Lower leg skin (tissue), 4 donors: ENCODE measurements around the gene TMEM272. TPM values are rescaled to one million over a fixed set of nuclear protein-coding genes. Genes with fewer than 3 reads are reported as not detected.

Experiments
- DNase-seq, 2 donors: peaks; one replicate each; pipeline ENCODE4 v3.0.0-alpha.2; 2019; ENCODE audit warnings: low spot score in 2 of 2
- H3K4me3 ChIP-seq: fragments of 200-600 bp; sonication (generic); 2 replicates; pipeline ENCODE4 v1.5.1; 2017; ENCODE audit warnings: mild to moderate bottlenecking, low read depth; ENCODE audit not compliant: poor library complexity, severe bottlenecking
- POLR2A ChIP-seq, 2 donors: fragments of 450-650 bp; IDR thresholded peaks; one replicate each; pipeline ENCODE4 v1.6.1; 2016 to 2017; ENCODE audit warnings: antibody characterized with exemption in 2 of 2, mild to moderate bottlenecking in 1 of 2, moderate library complexity in 1 of 2
- WGBS, 2 donors: methylation state at CpG; one replicate each; pipeline ENCODE4 v1.1.5; 2018; 5-methylcytosine and 5-hydroxymethylcytosine counted together
- intact Hi-C: fragments of 100-400 bp; cut with DNase I; formaldehyde crosslinking; loops from one replicate; pipeline ENCODE4 v1.15.0; 2023; ENCODE audit warnings: low total_unique reads
- total RNA-seq, 4 donors: library from RNA; depleted of rRNA; stranded (reverse); fragments of >200 nt; gene quantifications; one replicate each; pipeline ENCODE4 v1.1.0, GENCODE V29; 2016
- TF ChIP-seq, protein P1 (sequence below), 3 donors: fragments of 450-650 bp; IDR thresholded peaks; one replicate each; pipeline ENCODE4 v1.5.1; 2016; ENCODE audit warnings: antibody characterized with exemption in 3 of 3, mild to moderate bottlenecking in 3 of 3, moderate library complexity in 2 of 3

Gene TMEM272
- total RNA-seq, 4 donors from 2014 or later, result 0.32 TPM; not detected in 3

GRCh38 chr13:51821606-51822005 is 23.4 kb downstream of the TMEM272 start:
- 52 to 53% methylated on average over 2 of the region's 2 CpGs for WGBS, 2 donors
- no peak for TF ChIP-seq POLR2A (IDR thresholded peaks at IDR 0.05)
- TF ChIP-seq, protein P1, sequence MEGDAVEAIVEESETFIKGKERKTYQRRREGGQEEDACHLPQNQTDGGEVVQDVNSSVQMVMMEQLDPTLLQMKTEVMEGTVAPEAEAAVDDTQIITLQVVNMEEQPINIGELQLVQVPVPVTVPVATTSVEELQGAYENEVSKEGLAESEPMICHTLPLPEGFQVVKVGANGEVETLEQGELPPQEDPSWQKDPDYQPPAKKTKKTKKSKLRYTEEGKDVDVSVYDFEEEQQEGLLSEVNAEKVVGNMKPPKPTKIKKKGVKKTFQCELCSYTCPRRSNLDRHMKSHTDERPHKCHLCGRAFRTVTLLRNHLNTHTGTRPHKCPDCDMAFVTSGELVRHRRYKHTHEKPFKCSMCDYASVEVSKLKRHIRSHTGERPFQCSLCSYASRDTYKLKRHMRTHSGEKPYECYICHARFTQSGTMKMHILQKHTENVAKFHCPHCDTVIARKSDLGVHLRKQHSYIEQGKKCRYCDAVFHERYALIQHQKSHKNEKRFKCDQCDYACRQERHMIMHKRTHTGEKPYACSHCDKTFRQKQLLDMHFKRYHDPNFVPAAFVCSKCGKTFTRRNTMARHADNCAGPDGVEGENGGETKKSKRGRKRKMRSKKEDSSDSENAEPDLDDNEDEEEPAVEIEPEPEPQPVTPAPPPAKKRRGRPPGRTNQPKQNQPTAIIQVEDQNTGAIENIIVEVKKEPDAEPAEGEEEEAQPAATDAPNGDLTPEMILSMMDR (IDR thresholded peaks at IDR 0.05), result no peak
- DNase-seq, result no peak
- intact Hi-C loops, result no loop called here
- H3K4me3 ChIP-seq, result no peak overlapping the region

- DNase-seq, result no peak
- intact Hi-C loops, result no loop called here
- TF ChIP-seq, protein P1 (IDR thresholded peaks at IDR 0.05), result no peak
- TF ChIP-seq POLR2A (IDR thresholded peaks at IDR 0.05), result no peak
- 82 to 84% methylated on average over 4 of the region's 4 CpGs for WGBS, 2 donors
- no peak overlapping the region for H3K4me3 ChIP-seq
These were observed 24.9 kb downstream of the TMEM272 start for GRCh38 chr13:51820016-51820597.

DNA sequence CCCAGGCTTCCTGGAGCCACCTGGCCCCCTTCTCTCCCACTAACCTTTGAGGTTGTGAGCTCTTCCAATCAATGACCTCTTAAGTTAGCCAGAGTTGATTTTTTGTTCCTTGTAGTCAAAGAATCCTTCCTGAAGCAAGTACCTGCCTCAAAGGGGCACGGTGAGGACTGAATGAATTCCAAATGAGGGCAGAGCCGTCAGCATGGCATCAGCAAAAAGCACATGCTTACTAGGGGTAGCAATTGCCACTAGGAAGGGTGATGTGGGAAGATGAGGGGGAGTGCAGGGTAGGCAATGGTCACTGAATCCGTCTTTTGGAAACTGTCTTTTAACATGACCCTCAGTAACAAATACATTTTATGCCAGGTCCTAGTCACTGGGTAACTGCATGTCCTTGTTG is 25.4 kb downstream of the TMEM272 start:
- DNase-seq, result no peak
- no peak overlapping the region for H3K4me3 ChIP-seq
- intact Hi-C loops, result no loop called here
- WGBS, 2 donors, result 84 to 86% methylated on average over 3 of the region's 3 CpGs
- TF ChIP-seq, protein P1 (IDR thresholded peaks at IDR 0.05), result no peak
- TF ChIP-seq POLR2A (IDR thresholded peaks at IDR 0.05), result no peak

DNA sequence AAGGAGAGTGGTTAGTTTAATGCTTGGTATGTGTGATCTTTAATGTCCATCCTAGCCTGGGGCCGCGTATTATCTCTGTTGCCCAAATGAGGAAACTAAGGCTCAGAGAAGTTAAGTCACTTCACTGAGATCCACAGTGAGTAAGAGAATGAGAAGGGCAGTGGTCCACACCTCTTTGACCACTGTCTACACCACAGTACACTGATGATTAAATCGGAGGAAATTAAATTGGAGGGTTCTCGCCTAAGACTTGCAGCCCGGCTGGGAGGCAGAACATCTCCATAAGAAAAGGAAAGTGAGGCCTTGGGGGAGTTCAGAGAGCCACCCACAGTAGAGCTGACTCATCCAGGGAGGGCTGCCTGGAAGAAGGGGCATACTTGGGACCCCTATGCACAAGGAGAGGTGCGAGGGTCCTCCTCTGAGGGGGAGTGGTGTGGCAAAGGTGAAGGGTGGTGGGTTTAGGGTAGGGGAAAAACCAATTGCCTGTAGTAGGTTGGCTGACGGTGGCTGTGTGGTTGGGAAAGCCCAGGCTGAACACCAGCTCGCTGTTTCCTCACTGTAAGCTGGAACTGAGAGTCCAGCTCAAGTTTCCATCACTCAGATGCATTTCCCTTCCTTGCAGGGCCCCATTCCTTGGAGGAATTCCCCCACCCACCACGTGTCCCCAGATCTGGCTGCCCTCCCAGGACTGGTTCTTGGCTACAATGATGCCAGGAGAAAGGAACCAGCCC is 26.0 kb downstream of the TMEM272 start:
- intact Hi-C loops, result no loop called here
- no peak for TF ChIP-seq POLR2A (IDR thresholded peaks at IDR 0.05)
- TF ChIP-seq, protein P1 (IDR thresholded peaks at IDR 0.05), result no peak
- no peak overlapping the region for H3K4me3 ChIP-seq
- DNase-seq, result no peak
- 68 to 69% methylated on average over 9 of the region's 9 CpGs for WGBS, 2 donors

GRCh38 chr13:51818276-51818675 is 26.7 kb downstream of the TMEM272 start:
- intact Hi-C loops, result no loop called here

More at GRCh38 chr13:51818276-51818675, 26.7 kb downstream of the TMEM272 start:
- no peak overlapping the region for H3K4me3 ChIP-seq
- no peak for DNase-seq
- 89 to 98% methylated on average over 4 of the region's 4 CpGs for WGBS, 2 donors
- no peak for TF ChIP-seq POLR2A (IDR thresholded peaks at IDR 0.05)
- TF ChIP-seq, protein P1 (IDR thresholded peaks at IDR 0.05), result no peak
